HG03565 (cell line): Measurements from ENCODE around the gene LRRC26.

Experiments used
- ATAC-seq: cut with Tn5 transposase; IDR thresholded peaks from one replicate; pipeline ENCODE4 v1.9.1; 2021; ENCODE audit warnings: mild to moderate bottlenecking, moderate library complexity; ENCODE audit not compliant: unreplicated experiment

LRRC26 gene

DNA sequence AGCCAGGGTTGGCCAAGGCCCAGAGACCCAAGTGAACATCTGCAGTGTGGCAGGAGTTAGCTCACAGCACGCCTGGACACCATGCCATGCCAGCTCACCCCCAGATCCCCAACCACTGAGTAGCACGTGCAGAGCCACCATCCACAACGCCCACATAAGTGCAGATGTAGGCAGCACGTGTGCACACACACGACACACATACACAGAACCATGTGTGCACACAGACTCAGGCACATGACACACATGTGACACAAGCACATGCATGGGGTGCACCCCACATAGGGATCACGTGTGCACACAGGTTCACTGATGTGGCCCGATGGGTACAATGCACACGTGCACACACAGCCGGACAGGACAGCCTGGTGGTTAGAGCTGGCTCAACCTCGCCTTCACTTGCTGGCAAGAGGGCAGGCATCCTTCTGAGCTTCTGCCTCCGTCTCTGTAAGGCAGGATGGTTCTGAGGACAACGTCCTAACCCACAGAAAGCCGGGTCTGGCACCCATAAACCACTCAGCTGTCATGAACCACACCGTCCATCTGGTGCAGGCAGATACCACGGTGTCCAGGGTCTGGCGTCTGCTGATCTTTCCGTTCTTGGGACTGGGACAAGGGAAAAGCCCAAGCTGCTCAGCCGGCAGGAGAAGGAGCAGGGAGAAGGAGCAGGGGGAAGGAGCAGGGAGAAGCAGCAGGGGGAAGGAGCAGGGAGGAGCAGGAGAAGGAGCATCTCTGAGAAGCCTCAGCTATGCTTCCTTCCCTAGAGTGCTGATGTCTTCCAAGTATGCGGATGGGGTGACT is 12.0 kb downstream of the LRRC26 start:
- no peak for ATAC-seq

DNA sequence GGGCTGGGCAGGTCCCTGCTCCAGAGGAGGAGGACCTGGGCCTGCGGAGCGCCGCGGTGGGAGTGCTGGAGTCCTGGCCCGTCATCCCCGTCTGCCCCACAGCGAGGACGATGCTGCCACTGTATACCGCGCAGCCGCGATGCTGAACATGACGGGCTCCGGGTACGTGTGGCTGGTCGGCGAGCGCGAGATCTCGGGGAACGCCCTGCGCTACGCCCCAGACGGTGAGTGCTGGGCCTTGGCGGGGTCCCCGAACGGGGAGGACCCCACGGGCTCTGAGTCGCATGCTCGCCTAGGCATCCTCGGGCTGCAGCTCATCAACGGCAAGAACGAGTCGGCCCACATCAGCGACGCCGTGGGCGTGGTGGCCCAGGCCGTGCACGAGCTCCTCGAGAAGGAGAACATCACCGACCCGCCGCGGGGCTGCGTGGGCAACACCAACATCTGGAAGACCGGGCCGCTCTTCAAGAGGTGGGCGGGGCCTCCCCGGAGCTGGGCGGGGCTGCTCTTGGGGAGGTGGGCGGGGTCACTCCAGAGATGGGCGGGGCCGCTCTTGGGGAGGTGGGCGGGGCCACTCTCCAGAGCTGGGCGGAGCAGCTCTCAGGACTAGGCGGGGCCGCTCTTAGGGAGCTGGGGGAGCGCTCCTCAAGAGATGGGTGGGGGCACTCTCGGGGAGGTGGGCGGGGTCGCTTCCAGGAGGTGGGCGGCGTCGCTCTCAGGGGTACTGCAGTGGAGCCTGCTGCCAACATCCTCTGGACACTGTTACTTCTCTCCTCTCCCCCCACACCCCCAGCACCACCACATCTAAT is 13.1 kb downstream of the LRRC26 start:
- no peak for ATAC-seq

DNA sequence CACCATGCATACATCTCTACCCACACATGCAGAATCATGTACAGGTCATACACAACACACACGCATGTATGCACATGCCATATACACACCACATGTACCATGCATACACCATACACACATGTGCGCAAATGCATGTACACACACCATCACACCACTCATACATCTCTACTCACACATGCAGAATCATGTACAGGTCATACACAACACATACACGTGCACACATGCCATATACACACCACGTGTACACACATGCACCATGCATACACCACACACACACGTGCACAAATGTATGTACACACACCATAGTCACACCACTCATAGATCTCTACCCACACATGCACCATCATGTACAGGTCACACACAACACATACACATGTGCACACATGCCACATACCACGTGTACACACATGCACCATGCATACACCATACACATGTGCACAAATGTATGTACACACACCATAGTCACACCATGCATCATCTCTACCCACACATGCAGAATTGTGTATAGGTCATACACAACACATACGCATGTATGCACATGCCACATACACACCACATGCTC is 16.9 kb downstream of the LRRC26 start:
- no peak for ATAC-seq

DNA sequence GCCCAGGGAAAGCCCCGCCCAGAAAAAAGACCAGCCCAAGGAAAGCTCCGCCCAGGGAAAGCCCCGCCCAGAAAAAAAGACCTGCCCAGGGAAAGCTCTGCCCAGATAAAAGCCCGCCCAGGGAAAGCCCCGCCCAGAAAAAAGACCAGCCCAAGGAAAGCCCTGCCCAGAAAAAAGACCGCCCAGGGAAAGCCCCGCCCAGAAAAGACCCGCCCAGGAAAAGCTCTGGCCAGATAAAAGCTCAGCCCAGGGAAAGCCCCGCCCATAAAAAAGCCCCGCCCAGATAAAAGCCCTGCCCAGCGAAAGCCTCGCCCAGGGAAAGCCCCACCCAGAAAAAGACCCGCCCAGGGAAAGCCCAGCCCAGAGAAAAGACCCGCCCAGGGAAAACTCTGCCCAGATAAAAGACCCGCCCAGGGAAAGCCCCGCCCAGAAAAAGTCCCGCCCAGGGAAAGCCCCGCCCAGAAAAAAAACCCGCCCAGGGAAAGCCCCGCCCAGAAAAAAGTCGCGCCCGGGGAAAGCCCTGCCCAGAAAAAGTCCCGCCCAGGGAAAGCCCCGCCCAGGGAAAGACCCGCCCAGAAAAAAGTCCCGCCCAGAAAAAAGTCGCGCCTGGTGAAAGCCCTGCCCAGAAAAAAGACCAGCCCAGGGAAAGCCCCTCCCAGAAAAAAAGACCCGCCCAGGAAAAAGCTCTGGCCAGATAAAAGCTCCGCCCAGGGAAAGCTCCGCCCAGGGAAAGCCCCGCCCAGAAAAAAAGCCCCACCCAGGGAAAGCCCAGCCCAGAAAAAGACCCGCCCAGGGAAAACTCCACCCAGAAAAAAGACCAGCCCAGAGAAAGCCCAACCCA is 19.0 kb downstream of the LRRC26 start:
- ATAC-seq, result peak; percentile 29

DNA sequence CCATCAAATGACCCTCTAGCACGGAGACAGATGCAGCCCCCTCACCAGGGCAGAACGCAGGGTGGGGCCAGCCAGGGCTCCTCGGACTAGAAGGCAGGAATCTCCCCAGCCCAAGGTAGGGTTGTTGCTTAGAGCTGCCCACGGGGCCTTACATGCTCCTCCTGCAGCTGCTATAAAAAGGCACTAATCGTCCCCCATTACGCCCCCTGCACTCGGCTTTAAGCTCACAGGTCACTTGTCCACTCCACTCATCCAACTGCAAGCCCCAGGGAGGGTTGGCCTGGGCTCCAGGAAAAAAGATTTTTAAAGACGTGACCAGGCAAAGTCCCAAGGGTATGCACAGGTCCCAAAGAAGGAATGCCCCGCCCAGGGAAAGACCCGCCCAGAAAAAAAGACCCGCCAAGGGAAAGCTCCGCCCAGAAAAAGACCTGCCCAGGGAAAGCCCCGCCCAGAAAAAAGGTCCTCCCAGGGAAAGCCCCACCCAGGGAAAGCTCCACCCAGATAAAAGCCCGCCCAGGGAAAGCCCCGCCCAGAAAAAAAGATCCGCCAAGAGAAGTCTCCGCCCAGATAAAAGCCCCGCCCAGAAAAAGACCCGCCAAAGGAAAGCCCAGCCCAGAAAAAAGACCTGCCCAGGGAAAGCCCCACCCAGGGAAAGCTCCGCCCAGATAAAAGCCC is 19.8 kb downstream of the LRRC26 start:
- no peak for ATAC-seq

DNA sequence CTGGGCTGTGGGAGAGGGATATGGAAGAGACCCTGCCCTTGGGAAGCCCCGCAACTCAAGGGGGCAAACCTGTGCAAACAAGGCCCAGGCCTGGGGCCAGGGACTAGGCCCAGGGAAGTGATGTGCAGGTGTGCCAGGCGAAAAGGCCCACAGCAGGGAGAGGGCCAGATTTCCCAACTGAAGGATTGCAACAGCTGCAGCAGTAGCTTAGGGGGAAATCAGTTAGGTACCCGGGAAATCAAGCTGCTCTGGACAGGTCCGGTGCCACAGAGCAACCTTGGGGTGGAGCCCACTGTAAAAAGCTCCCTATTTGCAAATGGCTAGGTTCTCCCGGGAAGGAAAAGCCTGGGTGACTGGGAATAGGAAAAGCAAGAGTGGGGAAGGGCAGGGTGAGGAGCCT is 20.5 kb downstream of the LRRC26 start:
- no peak for ATAC-seq

DNA sequence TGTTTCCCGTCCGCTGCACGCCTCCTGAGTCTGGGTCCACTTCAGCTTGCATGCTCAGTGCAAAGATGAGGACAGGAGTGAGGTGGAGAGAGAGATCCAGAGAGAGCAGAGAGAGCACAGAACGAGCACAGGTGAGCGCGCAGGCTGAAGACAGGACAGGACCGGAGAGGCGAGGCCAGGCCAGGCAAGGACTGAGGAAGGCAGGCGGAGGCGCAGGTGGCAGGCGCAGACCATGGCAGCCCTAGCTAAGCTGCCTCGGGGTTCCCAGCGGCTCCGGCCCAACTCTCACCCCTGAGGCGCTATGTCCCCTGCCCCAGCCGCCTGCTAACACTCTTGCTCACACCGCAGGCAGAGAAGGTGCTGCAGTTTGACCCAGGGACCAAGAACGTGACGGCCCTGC is 21.2 kb downstream of the LRRC26 start:
- ATAC-seq, result no peak

DNA sequence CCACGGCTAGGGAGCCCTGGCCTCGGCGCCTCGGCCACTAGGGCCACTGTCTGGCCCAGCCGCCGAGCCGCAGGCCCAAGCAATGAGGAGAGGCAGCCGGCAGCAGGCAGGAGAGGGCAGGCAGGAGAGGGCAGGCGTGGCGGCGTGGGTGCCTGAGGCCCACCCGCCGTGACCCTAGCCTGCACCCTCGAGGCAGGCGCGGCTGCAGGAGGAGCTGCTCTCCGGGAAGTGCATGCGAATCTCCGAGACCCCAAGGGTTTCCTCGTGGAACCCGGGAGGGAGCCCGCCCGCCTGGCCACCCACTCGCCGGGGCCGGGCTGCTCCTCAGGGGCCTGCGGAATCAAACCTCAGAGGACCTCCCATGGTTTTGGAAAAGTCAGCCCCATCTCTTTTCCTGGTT is 21.6 kb downstream of the LRRC26 start:
- ATAC-seq, result no peak

DNA sequence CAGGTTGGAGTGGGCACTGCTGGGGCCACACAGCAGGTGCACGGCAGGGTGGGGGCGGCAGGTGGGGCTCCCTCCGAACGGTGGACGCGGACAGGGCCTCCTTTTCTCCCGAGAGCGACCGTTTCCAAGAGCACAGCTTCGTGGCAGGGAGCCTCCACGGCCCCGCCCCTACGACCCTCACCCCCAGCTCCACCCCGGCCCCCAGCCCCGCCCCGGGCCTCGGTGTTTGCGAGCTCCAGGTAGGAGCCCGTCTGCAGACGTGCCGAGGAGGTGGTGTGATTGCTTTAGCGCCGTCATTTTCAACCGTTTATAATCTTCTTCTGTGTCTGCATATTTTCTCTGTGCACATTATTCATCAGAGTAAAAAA is 22.1 kb downstream of the LRRC26 start:
- no peak for ATAC-seq

DNA sequence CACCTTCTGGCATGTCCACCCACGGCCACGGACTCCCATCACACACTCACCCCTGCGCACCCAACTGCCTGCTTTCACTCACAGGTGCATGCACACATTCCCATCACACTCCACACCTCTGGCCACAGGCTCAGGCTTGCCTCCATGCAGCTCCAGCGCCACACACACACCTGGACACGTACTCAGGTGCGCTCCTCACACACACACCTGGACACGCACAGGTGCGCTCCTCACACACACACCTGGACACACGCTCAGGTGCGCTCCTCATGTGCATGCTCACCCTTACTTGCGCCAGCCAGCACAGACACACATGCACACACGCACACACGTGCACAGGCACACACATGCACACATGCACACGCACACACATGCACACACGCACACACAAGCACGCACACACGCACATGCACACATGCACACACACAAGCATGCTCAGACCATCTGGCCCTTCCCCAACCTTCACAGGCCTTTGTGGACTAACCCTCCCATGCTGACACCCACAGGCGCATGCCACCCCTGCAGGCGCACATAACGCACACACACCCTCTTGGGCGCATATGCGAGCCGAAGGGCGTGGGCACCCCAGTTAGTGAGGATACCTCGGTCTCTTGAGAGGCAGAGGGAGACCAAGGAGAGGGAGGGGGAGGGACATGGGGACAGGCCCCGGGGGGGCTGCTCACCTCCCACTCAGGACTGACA is 22.6 kb downstream of the LRRC26 start:
- ATAC-seq, result no peak

DNA sequence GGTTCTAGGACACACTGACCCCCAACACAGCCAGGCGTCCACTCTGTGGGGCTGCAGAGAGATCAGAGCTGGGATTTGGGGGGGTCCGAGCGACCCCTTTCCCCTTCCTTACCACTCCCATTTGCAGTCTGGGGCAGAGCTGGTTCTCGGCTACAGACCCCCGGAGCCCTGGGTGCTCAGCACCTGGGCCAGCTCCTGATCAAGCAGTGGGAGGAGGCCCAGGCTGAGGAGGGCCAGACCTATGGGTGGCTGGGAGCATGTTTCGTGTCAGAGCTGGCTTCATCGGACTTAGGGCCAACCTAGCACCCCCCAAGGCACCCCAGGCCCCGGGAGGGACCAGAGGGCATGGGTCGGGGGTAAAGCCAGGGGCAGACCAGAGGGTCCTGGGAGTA is 23.3 kb downstream of the LRRC26 start:
- no peak for ATAC-seq

DNA sequence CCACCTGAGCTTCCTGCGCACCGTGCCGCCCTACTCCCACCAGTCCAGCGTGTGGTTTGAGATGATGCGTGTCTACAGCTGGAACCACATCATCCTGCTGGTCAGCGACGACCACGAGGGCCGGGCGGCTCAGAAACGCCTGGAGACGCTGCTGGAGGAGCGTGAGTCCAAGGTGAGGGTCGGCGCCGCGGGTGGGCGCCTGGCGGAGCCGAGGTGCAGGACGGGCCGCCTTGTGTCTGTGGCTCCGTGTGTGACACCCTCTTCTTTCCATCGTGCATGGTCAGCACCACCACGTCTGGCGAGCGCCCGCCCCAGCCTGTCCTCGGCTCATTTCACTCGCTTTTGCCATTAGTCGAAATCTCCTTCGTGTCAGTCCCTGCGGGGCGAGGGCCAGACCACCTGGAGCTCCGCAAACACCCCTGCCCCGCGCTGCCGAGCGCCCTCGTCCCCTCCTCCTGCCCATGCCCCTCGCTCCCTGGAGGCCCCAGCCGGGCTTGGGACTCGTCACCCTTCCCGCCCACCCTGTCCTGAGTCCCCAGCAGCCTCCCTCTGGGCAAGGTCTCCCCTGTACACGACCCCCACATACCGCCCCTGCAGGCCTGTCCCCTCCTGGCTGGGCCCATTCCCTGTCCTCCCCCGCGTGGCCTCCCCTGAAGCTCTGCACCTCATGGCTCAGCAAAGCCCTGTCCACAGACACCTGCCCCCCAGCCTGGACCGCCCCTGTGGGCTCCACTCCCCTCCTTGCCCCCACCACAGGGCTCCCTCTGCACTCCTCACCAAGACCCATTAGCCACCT is 23.9 kb downstream of the LRRC26 start:
- ATAC-seq, result no peak

DNA sequence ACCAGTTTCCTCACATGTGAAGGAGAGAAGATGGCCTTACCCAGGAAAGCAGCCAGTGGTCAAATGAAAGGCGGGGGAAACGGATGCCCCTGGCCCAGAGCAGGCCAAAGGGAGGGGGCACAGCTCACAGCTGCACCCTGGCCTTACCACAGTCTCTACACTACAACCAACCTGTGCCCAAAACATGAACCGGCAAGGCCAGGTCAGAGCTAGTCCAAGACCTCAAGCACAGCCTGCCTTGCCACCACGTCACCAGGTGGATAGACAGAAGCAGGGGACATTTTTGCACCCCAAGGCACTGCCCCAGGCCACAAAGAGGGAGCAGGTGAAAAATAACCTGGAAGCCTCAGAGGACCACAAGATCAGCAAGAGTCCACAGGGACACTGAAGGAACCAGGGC is 26.4 kb downstream of the LRRC26 start:
- ATAC-seq, result no peak

DNA sequence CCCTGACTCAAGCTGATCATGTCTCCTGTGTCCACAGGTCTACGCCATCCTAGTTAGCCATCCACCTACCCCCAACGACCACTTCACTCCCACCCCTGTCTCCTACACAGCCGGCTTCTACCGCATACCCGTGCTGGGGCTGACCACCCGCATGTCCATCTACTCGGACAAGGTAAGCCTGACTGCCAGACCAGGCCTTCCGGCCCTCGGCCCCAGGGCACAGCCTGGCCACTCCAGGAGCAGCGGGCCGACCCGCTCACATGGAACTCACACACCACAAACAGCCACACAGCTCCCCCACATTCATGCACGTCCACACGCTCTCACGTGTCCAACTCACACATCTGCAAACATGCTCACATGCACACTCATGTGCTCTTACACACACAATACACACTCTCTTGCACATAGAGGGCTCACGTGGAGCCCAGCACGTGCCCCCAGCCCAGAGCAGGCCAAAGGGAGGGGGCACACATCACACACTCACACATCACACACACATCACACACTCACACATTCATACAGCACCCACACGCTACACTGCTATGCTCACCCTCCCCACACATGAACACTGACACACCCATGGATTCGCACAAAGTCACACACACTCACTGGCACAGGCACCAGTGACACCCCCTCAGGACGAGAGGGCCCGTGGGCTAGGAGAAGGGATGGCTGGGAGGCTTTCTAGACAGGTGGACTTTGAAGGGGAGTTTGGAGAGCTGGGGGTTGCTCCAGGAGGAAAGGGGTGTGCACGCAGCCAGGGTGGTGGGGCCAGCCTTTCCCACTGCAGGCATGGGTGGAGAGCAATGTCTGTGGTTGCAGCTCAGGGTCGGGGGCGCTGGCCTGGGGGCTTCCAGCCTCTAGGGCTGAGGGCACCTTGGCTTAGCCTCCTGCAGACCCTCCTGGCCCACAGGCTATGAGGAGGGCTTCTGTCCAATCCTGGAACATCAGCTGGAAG is 27.6 kb downstream of the LRRC26 start:
- ATAC-seq, result no peak

DNA sequence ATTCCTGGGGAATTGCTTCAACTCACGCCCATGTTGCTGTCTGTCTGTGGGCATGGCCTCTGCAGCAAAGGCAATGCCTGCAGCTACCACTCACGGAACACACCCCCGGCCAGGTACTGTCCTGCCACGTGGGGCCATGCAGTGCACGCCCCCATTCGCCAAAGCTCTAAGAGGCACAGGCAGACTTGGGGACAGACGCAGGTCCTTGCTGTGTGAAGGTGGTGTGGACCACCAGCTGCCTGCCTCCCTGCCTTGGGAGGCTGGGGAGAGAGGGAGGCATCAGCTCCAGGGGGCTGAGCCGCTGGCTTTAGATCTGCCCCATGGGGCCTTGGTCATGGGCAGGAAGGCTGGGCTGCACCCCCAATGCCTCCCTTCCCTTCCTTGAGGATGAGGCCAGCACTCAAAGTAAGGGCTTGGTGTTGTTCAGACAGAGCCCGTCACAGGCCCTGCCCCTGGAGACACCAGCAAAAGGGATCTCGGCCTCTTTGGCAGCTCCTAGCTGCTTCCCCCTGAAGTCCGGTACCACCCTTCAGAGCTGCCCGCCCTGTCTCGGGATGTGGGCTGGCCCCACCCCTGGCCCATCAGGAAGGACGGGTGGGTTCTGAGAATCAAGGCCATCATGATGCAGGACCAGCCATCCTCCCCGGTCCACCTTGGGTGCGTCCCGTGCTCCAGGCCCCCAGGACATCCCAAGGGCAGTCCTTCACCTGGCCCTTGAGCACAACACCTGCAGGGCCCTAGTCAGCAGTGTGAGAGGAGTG is 28.6 kb downstream of the LRRC26 start:
- ATAC-seq, result no peak

DNA sequence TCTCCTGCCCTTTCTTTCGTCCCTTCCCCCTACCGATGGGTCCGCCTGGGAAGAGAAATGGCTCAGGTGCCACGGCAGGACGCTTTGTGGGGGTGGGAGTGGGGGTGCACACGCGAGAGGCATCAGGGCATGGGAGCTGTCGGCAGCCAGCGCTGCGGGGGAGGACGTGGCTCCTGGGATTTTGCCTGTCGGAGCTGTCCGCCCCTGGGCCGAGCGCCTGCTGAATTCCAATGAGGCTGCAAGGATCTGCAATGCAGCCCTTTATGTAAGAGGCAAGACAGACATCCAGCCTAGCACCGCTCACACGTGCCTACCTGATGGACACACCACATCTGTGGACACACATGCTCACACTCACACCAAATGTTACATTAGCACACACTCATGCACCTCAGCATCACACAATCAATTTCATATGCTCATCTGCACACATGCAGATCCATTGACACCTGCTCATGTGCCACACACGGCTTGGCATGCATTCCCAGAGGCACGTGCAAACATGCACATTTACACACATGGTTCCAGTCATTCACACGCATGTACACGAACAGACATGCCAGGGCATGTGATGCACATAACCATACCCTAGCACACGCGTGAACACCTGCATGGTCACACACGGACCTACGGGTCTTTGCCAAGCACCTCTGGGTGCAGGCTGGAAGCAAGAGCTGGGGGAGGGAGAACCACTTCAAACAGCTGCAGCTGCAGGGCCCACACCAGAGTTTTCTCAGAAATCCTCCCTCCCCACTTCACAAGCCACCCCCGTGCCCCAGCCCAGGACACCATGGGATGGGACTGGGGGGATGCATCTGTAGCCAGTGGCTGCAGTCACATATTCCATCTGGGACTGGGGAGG is 29.5 kb downstream of the LRRC26 start:
- ATAC-seq, result no peak
